K562 (cell line): ENCODE measurements around the gene OBSCN. TPM values are rescaled to one million over a fixed set of nuclear protein-coding genes. Genes with fewer than 3 reads are reported as not detected.
A peak's percentile ranks its signal among the peaks of the same experiment; 100 is the strongest.

Experiments
- ATAC-seq: fragments of 200-7000 bp; cut with Tn5 transposase; 3 replicates; pipeline ENCODE4 v1.9.1; 2020; ENCODE audit warnings: moderate library complexity
- BruUV-seq: library from RNA; stranded (reverse); fragments of 400-500 nt; replicated peaks from 2 replicates; lab custom pipeline; 2021; lab: Mats Ljungman, UMichigan
- CTCF ChIA-PET: fragments of 300-600 bp; formaldehyde crosslinking; extraction: SDS; loops from one replicate; lab custom pipeline; 2021; ENCODE audit warnings: low intra/inter-chr PET ratio; lab: Yijun Ruan, JAX
- POLR2A ChIA-PET: fragments of 300-600, 350-650 bp; sonication (Branson Sonifier 250); formaldehyde crosslinking; extraction: SDS; loops from one replicate; lab custom pipeline; 2021; ENCODE audit warnings: antibody characterized with exemption, inconsistent platforms; lab: Yijun Ruan, JAX
- DNase-seq, 4 experiments: peaks; one replicate each; pipeline versions ENCODE4 v3.0.0 to v3.0.0-alpha.2; 2011 to 2018; ENCODE audit warnings: low spot score in 3 of 4, mixed read lengths in 3 of 4; ENCODE audit errors: extremely low read depth in 1 of 4
- FAIRE-seq: peaks from 2 replicates; lab custom pipeline; 2011; peaks lifted over from hg19 to GRCh38; lab: Jason Lieb, UNC
- H2AFZ ChIP-seq: 2 replicates; pipeline ENCODE4 v1.6.0; 2011; ENCODE audit warnings: low read depth, low read length, control low read depth, inconsistent platforms
- H3K27ac ChIP-seq: fragments of 200-600 bp; 3 replicates; pipeline ENCODE4 v1.8.0; 2011; ENCODE audit warnings: low read depth, mild to moderate bottlenecking, control low read depth, inconsistent platforms, low read length, moderate library complexity, mixed read lengths; ENCODE audit errors: extremely low read depth
- H3K27me3 ChIP-seq, 2 experiments: fragments of 300-600 bp in 1 of 2; 2 replicates in 1 of 2; 3 replicates in 1 of 2; pipeline versions ENCODE4 v1.6.0 to v1.8.0; 2011; ENCODE audit warnings: inconsistent platforms in 2 of 2, low read length in 2 of 2, mild to moderate bottlenecking in 1 of 2, mixed read lengths in 1 of 2, moderate library complexity in 1 of 2; ENCODE audit not compliant: control insufficient read depth in 2 of 2, insufficient read depth in 2 of 2
- H3K36me3 ChIP-seq: fragments of 300-600 bp; 3 replicates; pipeline ENCODE4 v1.8.0; 2011; ENCODE audit warnings: mild to moderate bottlenecking, low read length, inconsistent platforms; ENCODE audit not compliant: control insufficient read depth, insufficient read depth
- H3K4me1 ChIP-seq, 2 experiments: fragments of 200-600 bp in 1 of 2; replicated peaks in 1 of 2; 2 replicates in 1 of 2; 3 replicates in 1 of 2; pipeline versions ENCODE4 v1.5.1 to v1.8.0; 2011; ENCODE audit warnings: inconsistent platforms in 2 of 2, low read length in 2 of 2, mild to moderate bottlenecking in 1 of 2, mixed read lengths in 1 of 2, moderate library complexity in 1 of 2; ENCODE audit not compliant: control insufficient read depth in 2 of 2, insufficient read depth in 2 of 2
- H3K4me2 ChIP-seq: 2 replicates; pipeline ENCODE4 v1.6.1; 2011; ENCODE audit warnings: low read length, control low read depth, inconsistent platforms, mixed read lengths; ENCODE audit not compliant: insufficient read depth
- H3K4me3 ChIP-seq: fragments of 200-600 bp; sonication (generic), shearing (Covaris generic); 2 replicates; pipeline ENCODE4 v1.5.1; 2016; ENCODE audit warnings: control low read depth, inconsistent platforms
- H3K79me2 ChIP-seq: fragments of 200-600 bp; 3 replicates; pipeline ENCODE4 v1.8.0; 2011; ENCODE audit warnings: low read length, inconsistent platforms; ENCODE audit not compliant: control insufficient read depth, insufficient read depth
- H3K9ac ChIP-seq, 2 experiments: 2 replicates each; pipeline versions ENCODE4 v1.6.0 to v1.6.1; 2011; ENCODE audit warnings: low read depth in 2 of 2, low read length in 2 of 2, control low read depth in 1 of 2, inconsistent platforms in 1 of 2, mild to moderate bottlenecking in 1 of 2, mixed read lengths in 1 of 2; ENCODE audit not compliant: insufficient read depth in 1 of 2
- H3K9me1 ChIP-seq: one replicate; pipeline ENCODE4 v1.6.0; 2011; ENCODE audit warnings: inconsistent platforms, mild to moderate bottlenecking, low read length, moderate library complexity; ENCODE audit not compliant: control insufficient read depth, insufficient read depth
- H3K9me3 ChIP-seq: replicated peaks from 2 replicates; pipeline ENCODE4 v1.5.1; 2011; ENCODE audit warnings: low read depth, low read length, inconsistent platforms; ENCODE audit not compliant: control insufficient read depth, insufficient read depth
- H4K20me1 ChIP-seq: replicated peaks from 2 replicates; pipeline ENCODE4 v1.6.1; 2011; ENCODE audit warnings: low read length, inconsistent platforms, mixed read lengths; ENCODE audit not compliant: control insufficient read depth, insufficient read depth
- CHD1 ChIP-seq: fragments of 200-600 bp; sonication (generic); IDR thresholded peaks from one replicate; pipeline ENCODE4 v1.6.1; 2012; ENCODE audit warnings: mild to moderate bottlenecking, moderate library complexity, low read length, inconsistent platforms
- HNRNPL ChIP-seq: fragments of 200-400 bp; formaldehyde crosslinking; IDR thresholded peaks from 2 replicates; pipeline ENCODE4 v1.6.1; 2017; ENCODE audit warnings: low read depth, mild to moderate bottlenecking, low read length
- POLR2G ChIP-seq: fragments of 200-400 bp; formaldehyde crosslinking; IDR thresholded peaks from 2 replicates; pipeline ENCODE4 v1.6.1; 2017; ENCODE audit warnings: low read depth, mild to moderate bottlenecking, antibody characterized with exemption, low read length, moderate library complexity
- RB1 ChIP-seq: fragments of 450-650 bp; IDR thresholded peaks from 2 replicates; pipeline ENCODE4 v1.6.1; 2017; ENCODE audit warnings: low read depth, mild to moderate bottlenecking
- SREBF2 ChIP-seq: sonication (generic); formaldehyde crosslinking; IDR thresholded peaks from 2 replicates; pipeline ENCODE4 v1.4.0; 2020; ENCODE audit warnings: mild to moderate bottlenecking, missing genetic modification reagents
- whole genome bisulfite sequencing: fragments of 100-300 bp; shearing (Covaris generic); methylation state at CpG from one replicate; pipeline ENCODE4 v1.1.6; 2016; ENCODE audit warnings: low coverage, mixed read lengths; ENCODE audit not compliant: insufficient coverage; ENCODE audit errors: missing lambda C conversion rate; 5-methylcytosine and 5-hydroxymethylcytosine counted together
- in situ Hi-C: fragments of 300-500 bp; cut with MboI; formaldehyde crosslinking; loops from 4 replicates; pipeline ENCODE4 v1.15.0; 2018; ENCODE audit warnings: inconsistent platforms, mixed read lengths
- intact Hi-C: fragments of 100-400 bp; cut with micrococcal nuclease; formaldehyde crosslinking; loops from 2 replicates; pipeline ENCODE4 v1.14.2; 2022
- polyA plus RNA-seq, 8 experiments: library from polyadenylated mRNA; depleted of rRNA in 4 of 8; stranded (reverse) in 5 of 8; unstranded in 3 of 8; fragments of >200 nt; fragmentation: Nextera tagmentation in 2 of 8; fragmentation: Illumina TruSeq in 1 of 8; extraction: Ambion mirVana in 2 of 8; extraction: Trizol in 1 of 8; gene quantifications; 2 replicates each; pipeline versions ENCODE4 v1.2.1 to v1.2.3, GENCODE V29; 2011 to 2014; ENCODE audit warnings: inconsistent platforms in 1 of 8, missing spikeins in 1 of 8
- total RNA-seq, 7 experiments: library from RNA; depleted of rRNA in 6 of 7; stranded (reverse); fragments of >200 nt in 6 of 7; fragmentation: Illumina TruSeq in 2 of 7; extraction: Trizol in 2 of 7; gene quantifications; 2 replicates each; pipeline versions ENCODE4 v1.2.1 to v1.2.3, GENCODE V29; 2011 to 2021; ENCODE audit warnings: low replicate concordance in 1 of 7
- TF ChIP-seq, protein P1 (sequence below): fragments of 450-650 bp; formaldehyde crosslinking; IDR thresholded peaks from 2 replicates; pipeline ENCODE4 v1.4.0; 2022; ENCODE audit warnings: missing genetic modification characterization
- TF ChIP-seq, protein P2 (sequence below): IDR thresholded peaks from 2 replicates; pipeline ENCODE4 v1.6.1; 2012; ENCODE audit warnings: low read depth, low read length, improper control_type of control experiment, borderline replicate concordance
- TF ChIP-seq, protein P3 (sequence below): sonication (generic); formaldehyde crosslinking; IDR thresholded peaks from 2 replicates; pipeline ENCODE4 v1.9.0; 2022; ENCODE audit warnings: mild to moderate bottlenecking, missing genetic modification reagents
- TF ChIP-seq, protein P4 (sequence below): fragments of 250-450 bp; sonication (Bioruptor Pico); IDR thresholded peaks from 2 replicates; pipeline ENCODE4 v1.5.0; 2020; ENCODE audit warnings: mild to moderate bottlenecking, borderline replicate concordance

The OBSCN gene
- total and polyA plus RNA-seq, 9 of the 15 experiments (the other 6 are each of a cell fraction or from before 2014, with no cell fraction given): 0.18 to 19.7 (median 3.6) TPM

DNA sequence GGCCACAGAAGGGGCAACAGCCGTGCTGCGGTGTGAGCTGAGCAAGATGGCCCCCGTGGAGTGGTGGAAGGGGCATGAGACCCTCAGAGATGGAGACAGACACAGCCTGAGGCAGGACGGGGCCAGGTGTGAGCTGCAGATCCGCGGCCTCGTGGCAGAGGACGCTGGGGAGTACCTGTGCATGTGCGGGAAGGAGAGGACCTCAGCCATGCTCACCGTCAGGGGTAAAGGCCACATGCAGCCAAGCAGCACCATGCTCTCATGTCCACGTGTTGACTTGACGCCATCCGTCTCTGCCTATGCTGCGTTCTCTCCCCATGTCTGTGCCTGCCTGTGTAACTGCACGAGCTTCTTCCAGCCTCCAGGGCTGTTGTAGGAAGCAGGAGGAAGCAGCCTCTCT, 85.5 kb downstream of the OBSCN start:
- CTCF ChIA-PET: no interaction called here
- whole genome bisulfite sequencing: 18% methylated on average over 14 of the region's 15 CpGs
- no TSS peak for BruUV-seq
- peaks cover 4% of the 10 kb centered on the region for H3K9me1 ChIP-seq
- H3K4me2 ChIP-seq: no peak overlapping the region
- in situ Hi-C loops: no loop called here
- FAIRE-seq (no peak), DNase-seq (no peak), ATAC-seq (no peak)
- peak overlapping the region in 1 of 2 experiments; percentile 29; a peak in 1 of 4 replicates for H3K9ac ChIP-seq
- peak overlapping the region; percentile 42 for H2AFZ ChIP-seq
- no peaks in the 10 kb centered on the region for H3K36me3 ChIP-seq
- H3K79me2 ChIP-seq: no peaks in the 10 kb centered on the region
- H4K20me1 ChIP-seq: no peaks in the 10 kb centered on the region
- POLR2A ChIA-PET: interaction anchor here (0.6 kb wide), 1 partner anchor 239 kb away, joined by 3 read pairs; no protein-coding TSS in a partner anchor
- peaks cover 11 to 27% of the 10 kb centered on the region in 2 experiments; a peak in 4 of 5 replicates for H3K4me1 ChIP-seq
- H3K9me3 ChIP-seq: no peaks in the 10 kb centered on the region
- H3K4me3 ChIP-seq: no peak overlapping the region
- intact Hi-C loops: no loop called here
- H3K27me3 ChIP-seq: peaks cover 7 to 45% of the 10 kb centered on the region in 2 experiments; a peak in 4 of 5 replicates
- H3K27ac ChIP-seq: no peak overlapping the region
- TF ChIP-seq, protein P1, sequence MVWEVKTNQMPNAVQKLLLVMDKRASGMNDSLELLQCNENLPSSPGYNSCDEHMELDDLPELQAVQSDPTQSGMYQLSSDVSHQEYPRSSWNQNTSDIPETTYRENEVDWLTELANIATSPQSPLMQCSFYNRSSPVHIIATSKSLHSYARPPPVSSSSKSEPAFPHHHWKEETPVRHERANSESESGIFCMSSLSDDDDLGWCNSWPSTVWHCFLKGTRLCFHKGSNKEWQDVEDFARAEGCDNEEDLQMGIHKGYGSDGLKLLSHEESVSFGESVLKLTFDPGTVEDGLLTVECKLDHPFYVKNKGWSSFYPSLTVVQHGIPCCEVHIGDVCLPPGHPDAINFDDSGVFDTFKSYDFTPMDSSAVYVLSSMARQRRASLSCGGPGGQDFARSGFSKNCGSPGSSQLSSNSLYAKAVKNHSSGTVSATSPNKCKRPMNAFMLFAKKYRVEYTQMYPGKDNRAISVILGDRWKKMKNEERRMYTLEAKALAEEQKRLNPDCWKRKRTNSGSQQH (CRISPR knock-in tag): no peak
- TF ChIP-seq HNRNPL (no peak), SREBF2 (no peak), RB1 (no peak), POLR2G (0 out of 2 replicates have a peak, but pooled peaks have one; percentile 28), CHD1 (no peak)
- TF ChIP-seq, protein P2, sequence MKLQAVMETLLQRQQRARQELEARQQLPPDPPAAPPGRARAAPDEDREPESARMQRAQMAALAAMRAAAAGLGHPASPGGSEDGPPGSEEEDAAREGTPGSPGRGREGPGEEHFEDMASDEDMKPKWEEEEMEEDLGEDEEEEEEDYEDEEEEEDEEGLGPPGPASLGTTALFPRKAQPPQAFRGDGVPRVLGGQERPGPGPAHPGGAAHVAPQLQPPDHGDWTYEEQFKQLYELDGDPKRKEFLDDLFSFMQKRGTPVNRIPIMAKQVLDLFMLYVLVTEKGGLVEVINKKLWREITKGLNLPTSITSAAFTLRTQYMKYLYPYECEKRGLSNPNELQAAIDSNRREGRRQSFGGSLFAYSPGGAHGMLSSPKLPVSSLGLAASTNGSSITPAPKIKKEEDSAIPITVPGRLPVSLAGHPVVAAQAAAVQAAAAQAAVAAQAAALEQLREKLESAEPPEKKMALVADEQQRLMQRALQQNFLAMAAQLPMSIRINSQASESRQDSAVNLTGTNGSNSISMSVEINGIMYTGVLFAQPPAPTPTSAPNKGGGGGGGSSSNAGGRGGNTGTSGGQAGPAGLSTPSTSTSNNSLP: no peak
- TF ChIP-seq, protein P3, sequence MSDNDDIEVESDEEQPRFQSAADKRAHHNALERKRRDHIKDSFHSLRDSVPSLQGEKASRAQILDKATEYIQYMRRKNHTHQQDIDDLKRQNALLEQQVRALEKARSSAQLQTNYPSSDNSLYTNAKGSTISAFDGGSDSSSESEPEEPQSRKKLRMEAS (CRISPR knock-in tag): peak; percentile 62
- TF ChIP-seq, protein P4, sequence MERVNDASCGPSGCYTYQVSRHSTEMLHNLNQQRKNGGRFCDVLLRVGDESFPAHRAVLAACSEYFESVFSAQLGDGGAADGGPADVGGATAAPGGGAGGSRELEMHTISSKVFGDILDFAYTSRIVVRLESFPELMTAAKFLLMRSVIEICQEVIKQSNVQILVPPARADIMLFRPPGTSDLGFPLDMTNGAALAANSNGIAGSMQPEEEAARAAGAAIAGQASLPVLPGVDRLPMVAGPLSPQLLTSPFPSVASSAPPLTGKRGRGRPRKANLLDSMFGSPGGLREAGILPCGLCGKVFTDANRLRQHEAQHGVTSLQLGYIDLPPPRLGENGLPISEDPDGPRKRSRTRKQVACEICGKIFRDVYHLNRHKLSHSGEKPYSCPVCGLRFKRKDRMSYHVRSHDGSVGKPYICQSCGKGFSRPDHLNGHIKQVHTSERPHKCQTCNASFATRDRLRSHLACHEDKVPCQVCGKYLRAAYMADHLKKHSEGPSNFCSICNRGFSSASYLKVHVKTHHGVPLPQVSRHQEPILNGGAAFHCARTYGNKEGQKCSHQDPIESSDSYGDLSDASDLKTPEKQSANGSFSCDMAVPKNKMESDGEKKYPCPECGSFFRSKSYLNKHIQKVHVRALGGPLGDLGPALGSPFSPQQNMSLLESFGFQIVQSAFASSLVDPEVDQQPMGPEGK: no peak
